C4-2B (cell line): ENCODE data around the gene AK9.

Experiments
- H3K27ac ChIP-seq: fragments of 450-650 bp; 2 replicates; pipeline ENCODE4 v1.5.1; 2017
- ZFX ChIP-seq: fragments of 450-650 bp; IDR thresholded peaks from 2 replicates; pipeline ENCODE4 v1.6.1; 2017
- TF ChIP-seq, protein P1 (sequence below): fragments of 450-650 bp; conservative IDR thresholded peaks from 2 replicates; pipeline ENCODE4 v1.5.1; 2017; ENCODE audit warnings: mild to moderate bottlenecking

AK9 gene

DNA sequence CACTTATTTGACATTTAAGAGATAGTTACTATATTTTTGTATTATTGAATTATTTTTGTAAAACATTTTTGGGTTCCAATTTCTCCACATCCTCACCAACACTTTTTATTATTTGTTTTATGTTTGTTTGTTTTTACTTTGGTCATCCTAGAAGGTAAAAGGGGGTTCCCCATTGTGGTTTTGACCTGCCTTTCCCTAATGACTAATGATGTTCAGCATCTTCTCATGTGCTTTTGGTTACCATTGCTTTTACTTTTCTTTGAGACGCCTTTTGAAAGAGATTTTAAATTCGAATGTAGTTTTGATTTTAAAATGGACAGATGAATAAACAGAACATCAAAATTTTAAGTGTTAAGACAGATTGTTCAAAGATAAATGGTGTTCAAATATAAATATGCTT, 46.9 kb downstream of the AK9 start:
- no peak overlapping the region for H3K27ac ChIP-seq
- TF ChIP-seq, protein P1, sequence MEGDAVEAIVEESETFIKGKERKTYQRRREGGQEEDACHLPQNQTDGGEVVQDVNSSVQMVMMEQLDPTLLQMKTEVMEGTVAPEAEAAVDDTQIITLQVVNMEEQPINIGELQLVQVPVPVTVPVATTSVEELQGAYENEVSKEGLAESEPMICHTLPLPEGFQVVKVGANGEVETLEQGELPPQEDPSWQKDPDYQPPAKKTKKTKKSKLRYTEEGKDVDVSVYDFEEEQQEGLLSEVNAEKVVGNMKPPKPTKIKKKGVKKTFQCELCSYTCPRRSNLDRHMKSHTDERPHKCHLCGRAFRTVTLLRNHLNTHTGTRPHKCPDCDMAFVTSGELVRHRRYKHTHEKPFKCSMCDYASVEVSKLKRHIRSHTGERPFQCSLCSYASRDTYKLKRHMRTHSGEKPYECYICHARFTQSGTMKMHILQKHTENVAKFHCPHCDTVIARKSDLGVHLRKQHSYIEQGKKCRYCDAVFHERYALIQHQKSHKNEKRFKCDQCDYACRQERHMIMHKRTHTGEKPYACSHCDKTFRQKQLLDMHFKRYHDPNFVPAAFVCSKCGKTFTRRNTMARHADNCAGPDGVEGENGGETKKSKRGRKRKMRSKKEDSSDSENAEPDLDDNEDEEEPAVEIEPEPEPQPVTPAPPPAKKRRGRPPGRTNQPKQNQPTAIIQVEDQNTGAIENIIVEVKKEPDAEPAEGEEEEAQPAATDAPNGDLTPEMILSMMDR, result no peak
- TF ChIP-seq ZFX, result no peak

DNA sequence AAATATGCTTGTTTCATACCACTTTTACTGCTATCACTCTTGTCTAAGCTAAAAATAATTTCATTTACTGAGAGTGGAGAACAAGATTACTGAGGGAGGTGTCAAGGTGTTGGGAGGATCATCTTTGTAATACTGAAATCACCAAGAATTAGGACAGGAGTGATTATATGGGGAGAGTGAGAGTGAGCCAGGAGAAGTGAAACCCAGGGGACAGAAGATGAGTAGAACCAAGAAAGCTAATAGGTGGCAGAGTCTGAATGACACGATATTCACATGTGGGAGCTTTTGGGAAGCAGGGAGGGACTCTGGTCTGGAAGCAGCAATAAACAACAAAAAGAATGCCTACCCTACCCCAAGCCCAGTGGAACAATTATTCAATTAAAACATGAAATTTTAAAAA, 58.6 kb downstream of the AK9 start:
- H3K27ac ChIP-seq, result no peak overlapping the region
- TF ChIP-seq, protein P1, result no peak
- TF ChIP-seq ZFX, result no peak

DNA sequence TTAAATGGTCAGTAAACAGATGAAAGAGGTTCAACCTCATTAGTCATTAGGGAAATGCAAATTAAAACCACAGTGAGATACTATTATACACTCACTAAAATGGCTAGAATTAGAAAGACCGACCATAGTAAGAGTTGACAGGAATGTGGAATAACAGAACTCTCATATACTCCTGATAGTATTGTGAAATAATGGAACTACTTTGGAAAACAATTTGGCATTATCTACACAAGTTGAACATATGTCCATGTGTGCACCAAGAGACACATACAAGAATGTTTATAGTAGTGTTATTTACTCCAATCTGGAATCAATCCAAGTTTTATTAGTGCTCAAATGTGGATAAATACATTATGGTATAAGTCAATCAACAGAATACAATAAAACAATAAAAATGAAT, 59.6 kb downstream of the AK9 start:
- H3K27ac ChIP-seq, result no peak overlapping the region
- TF ChIP-seq, protein P1, result no peak
- TF ChIP-seq ZFX, result no peak

DNA sequence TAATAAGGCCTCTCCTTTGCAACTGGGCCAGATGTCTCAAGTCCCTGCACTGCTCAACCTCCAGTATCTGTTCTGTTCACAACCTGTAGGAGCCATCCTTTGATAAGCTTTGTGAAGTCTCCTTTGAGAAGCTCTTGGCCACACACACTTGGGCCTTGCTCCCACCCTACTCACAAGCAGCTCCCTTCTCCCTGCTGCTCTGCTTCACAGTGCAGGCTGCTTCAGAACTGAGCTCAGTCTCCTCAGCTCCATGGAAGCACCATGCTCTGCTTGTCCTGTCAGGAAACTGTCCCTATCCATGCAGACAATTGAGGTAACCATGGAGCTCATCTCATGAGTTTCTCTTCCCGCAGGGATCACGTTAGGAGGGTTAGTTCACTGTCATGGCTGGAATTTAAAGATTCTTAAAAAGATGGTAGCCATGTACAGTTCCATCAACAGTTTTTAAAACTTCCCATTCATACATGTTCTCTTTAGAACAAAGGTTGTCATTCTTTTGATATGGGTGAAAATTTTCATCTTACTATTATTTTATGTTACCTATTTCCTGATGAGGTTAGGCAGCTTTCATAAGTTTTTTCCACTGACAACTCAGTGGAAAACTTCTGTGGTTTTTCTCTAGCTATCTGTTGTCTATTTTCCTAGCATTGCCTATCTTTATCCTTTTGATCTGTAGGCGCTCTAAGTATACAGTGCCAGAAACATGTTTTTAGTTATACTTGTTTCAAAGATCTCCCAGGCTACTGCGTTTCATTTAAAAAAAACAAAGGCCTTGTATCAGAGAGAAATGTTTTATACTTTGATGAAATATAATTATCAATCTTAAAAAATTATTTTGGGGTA, 62.6 kb downstream of the AK9 start:
- TF ChIP-seq, protein P1, result no peak
- no peak for TF ChIP-seq ZFX
- no peak overlapping the region for H3K27ac ChIP-seq

DNA sequence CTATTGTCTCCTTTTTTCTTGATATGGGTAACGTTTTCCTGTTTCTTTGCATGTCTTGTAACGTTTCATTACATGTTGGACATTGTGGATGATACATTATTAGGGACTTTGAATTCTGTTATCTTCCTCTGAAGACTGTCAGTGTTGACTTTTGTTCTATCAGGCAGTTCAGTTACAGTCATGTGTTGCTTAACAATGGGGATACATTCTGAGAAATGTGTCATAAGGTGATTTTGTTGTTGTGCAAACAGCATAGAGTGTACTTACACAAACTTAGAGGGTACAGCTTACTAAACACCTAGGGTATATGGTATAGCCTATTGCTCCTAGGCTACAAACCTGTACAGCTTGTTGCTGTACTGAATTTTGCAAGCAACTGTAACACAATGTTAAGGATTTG, 64.7 kb downstream of the AK9 start:
- H3K27ac ChIP-seq, result no peak overlapping the region
- TF ChIP-seq, protein P1, result no peak
- TF ChIP-seq ZFX, result no peak

DNA sequence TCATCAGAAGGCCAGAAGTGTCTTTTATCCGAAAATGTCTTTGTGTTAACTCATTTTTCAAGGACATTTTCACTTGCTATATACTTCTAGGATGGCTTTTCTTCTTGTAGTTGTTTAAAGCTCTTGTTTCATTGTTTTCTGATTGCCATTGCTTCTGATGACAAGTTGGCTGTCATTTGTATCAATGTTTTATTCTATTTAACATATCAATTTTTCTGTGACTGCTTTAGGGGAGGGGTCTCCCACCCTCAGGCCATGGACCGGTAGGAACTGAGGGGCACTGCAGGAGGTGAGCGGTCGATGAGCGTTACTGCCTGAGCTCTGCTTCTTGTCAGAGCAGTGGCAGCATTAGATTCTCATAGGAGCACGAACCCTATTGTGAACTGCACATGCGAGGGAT, 65.8 kb downstream of the AK9 start:
- no peak overlapping the region for H3K27ac ChIP-seq
- no peak for TF ChIP-seq ZFX
- TF ChIP-seq, protein P1, result no peak

DNA sequence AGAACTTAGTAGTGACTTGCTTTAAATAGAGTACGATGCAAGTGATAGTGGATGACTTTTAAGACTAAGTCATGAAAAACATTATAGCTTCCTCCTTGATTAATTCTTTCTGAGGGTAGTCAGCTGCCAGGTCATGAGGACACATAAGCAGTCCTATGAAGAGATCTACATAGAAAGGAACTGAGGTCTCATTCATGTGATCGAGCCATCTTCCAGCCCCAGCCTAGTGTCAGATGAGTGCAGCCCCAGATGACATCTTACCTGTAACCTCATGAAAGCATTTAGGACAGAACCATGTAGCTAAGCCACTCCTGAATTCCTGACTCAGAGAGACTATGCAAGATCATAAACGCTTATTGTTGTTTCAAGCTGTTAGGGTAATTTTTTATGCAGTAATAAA, 67.7 kb downstream of the AK9 start:
- H3K27ac ChIP-seq, result no peak overlapping the region

More for the DNA sequence above, 67.7 kb downstream of the AK9 start:
- no peak for TF ChIP-seq ZFX
- TF ChIP-seq, protein P1, result no peak
